ENCODE data around the gene GAMT.

GRCh38 chr19:1379126-1379905, 22.0 kb downstream of the GAMT start:
- TF ChIP-seq EP300 (IDR thresholded peaks at IDR 0.05) (no peak), CTCF (IDR thresholded peaks at IDR 0.05) (no peak), POLR2A (IDR thresholded peaks at IDR 0.05) (no peak)
